Parathyroid adenoma (tissue), 2 donors: Measurements from ENCODE around the gene L2HGDH.

Experiments
- H2AFZ ChIP-seq: fragments of 300-600 bp; sonication (generic); one replicate; pipeline ENCODE4 v1.7.0; 2017; ENCODE audit warnings: antibody characterized with exemption, mild to moderate bottlenecking
- H3K27ac ChIP-seq: fragments of 300-600 bp; sonication (generic); one replicate; pipeline ENCODE4 v1.7.0; 2017
- H3K27me3 ChIP-seq: fragments of 300-600 bp; sonication (generic); one replicate; pipeline ENCODE4 v1.7.0; 2017; ENCODE audit warnings: low read length; ENCODE audit not compliant: control insufficient read depth, insufficient read depth
- H3K36me3 ChIP-seq: fragments of 300-600 bp; sonication (generic); one replicate; pipeline ENCODE4 v1.7.0; 2017; ENCODE audit warnings: low read length; ENCODE audit not compliant: control insufficient read depth, insufficient read depth
- H3K4me1 ChIP-seq: fragments of 300-600 bp; sonication (generic); one replicate; pipeline ENCODE4 v1.7.0; 2017; ENCODE audit warnings: control low read depth
- H3K4me2 ChIP-seq: fragments of 300-600 bp; sonication (generic); one replicate; pipeline ENCODE4 v1.7.0; 2017; ENCODE audit warnings: low read length
- H3K4me3 ChIP-seq: fragments of 300-600 bp; sonication (generic); one replicate; pipeline ENCODE4 v1.7.0; 2017; ENCODE audit warnings: low read depth, low read length
- H3K79me2 ChIP-seq: fragments of 300-600 bp; sonication (generic); one replicate; pipeline ENCODE4 v1.7.0; 2017; ENCODE audit warnings: control low read depth
- H3K9ac ChIP-seq: fragments of 300-600 bp; sonication (generic); one replicate; pipeline ENCODE4 v1.7.0; 2017; ENCODE audit warnings: mild to moderate bottlenecking
- H3K9me3 ChIP-seq: fragments of 300-600 bp; sonication (generic); one replicate; pipeline ENCODE4 v1.7.0; 2017; ENCODE audit warnings: low read length; ENCODE audit not compliant: control insufficient read depth
- CTCF ChIP-seq: fragments of 300-600 bp; sonication (generic); IDR thresholded peaks from one replicate; pipeline ENCODE4 v1.7.0; 2017; ENCODE audit warnings: antibody characterized with exemption, mild to moderate bottlenecking
- donor health status: primary hyperparathyroidism.

L2HGDH gene

DNA sequence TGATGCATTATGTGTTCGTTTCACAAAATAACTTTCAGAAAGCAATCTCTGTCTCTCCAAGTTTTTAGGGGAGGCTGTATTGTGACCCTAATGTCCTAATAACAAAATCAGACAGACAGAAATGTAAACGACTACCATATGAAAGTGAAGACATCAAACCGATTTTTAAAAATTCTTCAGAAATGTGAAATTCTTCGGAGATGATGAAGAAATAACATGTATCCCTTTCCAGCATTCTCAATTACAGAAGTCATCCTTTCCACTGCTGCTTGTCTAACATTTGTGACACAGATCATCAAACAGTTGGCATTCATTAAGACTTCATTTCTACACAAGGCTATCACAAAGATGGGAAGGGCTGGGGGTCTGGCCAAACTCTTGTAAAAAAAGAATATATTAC, 41.1 kb upstream of the L2HGDH start:
- H2AFZ ChIP-seq = no peak overlapping the region
- H3K36me3 ChIP-seq = no peaks in the 10 kb centered on the region
- H3K9me3 ChIP-seq = no peaks in the 10 kb centered on the region
- no peaks in the 10 kb centered on the region for H3K4me1 ChIP-seq
- H3K27ac ChIP-seq = no peak overlapping the region
- no peak for TF ChIP-seq CTCF
- no peaks in the 10 kb centered on the region for H3K27me3 ChIP-seq
- no peak overlapping the region for H3K4me3 ChIP-seq
- H3K4me2 ChIP-seq = no peak overlapping the region
- H3K79me2 ChIP-seq = no peaks in the 10 kb centered on the region
- no peak overlapping the region for H3K9ac ChIP-seq

DNA sequence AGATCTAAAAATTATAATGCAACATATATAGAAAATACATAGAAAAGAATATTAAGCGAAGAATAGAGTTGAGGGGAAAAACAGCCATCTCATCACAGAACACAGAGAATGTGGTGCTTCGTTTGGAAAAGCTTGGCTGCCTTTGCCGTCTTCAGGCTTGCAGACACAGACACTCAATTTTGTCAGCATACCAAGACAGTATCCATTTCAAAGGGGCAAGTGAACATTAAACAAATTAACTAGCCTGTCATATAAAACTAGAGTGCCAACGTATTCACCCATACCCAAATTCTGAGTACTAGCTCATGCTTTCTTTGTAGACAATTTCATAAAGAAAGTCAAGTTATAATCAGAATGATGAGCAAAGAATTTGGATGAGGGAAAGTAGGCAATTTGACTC, 40.6 kb upstream of the L2HGDH start:
- no peak overlapping the region for H2AFZ ChIP-seq
- no peaks in the 10 kb centered on the region for H3K27me3 ChIP-seq
- H3K27ac ChIP-seq = no peak overlapping the region
- no peaks in the 10 kb centered on the region for H3K9me3 ChIP-seq
- H3K36me3 ChIP-seq = no peaks in the 10 kb centered on the region
- H3K79me2 ChIP-seq = no peaks in the 10 kb centered on the region
- no peak overlapping the region for H3K4me2 ChIP-seq
- peaks cover 5% of the 10 kb centered on the region for H3K4me1 ChIP-seq
- H3K9ac ChIP-seq = no peak overlapping the region
- H3K4me3 ChIP-seq = no peak overlapping the region
- no peak for TF ChIP-seq CTCF

DNA sequence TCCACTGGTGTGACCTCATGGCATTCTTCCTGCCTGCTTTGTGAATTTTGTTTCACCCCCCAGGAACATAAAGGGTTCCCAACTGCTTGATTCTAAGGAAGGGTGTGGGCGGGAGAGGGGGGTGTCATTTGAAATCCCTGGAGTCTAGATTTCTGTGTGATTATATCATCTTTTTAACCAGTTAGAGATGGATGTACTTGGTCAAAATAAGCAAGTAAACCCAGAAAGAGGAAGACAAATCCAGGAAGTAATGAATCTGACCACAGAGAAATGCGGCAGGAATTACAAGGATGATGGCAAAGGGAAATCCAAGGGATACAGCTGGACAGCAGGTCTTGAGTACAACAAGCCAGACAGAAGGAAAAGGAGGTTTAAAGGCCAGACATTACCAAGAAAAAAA, 38.9 kb upstream of the L2HGDH start:
- no peaks in the 10 kb centered on the region for H3K79me2 ChIP-seq
- no peak overlapping the region for H3K27ac ChIP-seq
- no peak overlapping the region for H3K9ac ChIP-seq
- no peak overlapping the region for H3K4me2 ChIP-seq
- H2AFZ ChIP-seq = no peak overlapping the region
- peaks cover 11% of the 10 kb centered on the region for H3K4me1 ChIP-seq
- H3K27me3 ChIP-seq = no peaks in the 10 kb centered on the region
- H3K9me3 ChIP-seq = no peaks in the 10 kb centered on the region
- no peak for TF ChIP-seq CTCF
- H3K4me3 ChIP-seq = no peak overlapping the region
- H3K36me3 ChIP-seq = no peaks in the 10 kb centered on the region

- no peak for TF ChIP-seq CTCF
- no peaks in the 10 kb centered on the region for H3K27me3 ChIP-seq
- H2AFZ ChIP-seq = no peak overlapping the region
- no peak overlapping the region for H3K4me3 ChIP-seq
- H3K9me3 ChIP-seq = no peaks in the 10 kb centered on the region
- H3K4me2 ChIP-seq = no peak overlapping the region
- no peaks in the 10 kb centered on the region for H3K79me2 ChIP-seq
- peaks cover 11% of the 10 kb centered on the region for H3K4me1 ChIP-seq
- H3K27ac ChIP-seq = no peak overlapping the region
- H3K9ac ChIP-seq = no peak overlapping the region
- no peaks in the 10 kb centered on the region for H3K36me3 ChIP-seq
Measured at GRCh38 chr14:50348933-50349332, 36.9 kb upstream of the L2HGDH start.

DNA sequence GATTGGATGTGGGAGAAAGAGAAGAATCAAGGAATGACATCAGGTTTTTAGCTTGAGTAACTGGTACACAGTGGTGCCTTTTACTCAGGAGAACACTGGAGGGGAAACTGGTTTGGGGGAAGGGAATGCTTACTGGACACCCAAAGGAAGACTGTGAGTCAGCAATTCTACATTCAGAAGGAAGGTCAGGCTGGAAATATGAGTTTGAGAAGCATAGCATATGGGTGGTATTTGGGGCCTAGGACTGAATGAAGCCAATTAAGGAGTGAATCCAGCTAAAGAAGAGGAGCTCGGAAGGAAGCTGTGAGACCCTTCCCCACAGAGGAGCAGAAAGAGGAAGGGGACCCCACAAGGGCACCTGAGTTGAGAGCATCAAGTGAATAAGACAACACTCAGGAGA, 35.5 kb upstream of the L2HGDH start:
- no peak overlapping the region for H3K27ac ChIP-seq
- TF ChIP-seq CTCF = no peak
- H3K36me3 ChIP-seq = no peaks in the 10 kb centered on the region
- no peak overlapping the region for H3K9ac ChIP-seq
- no peaks in the 10 kb centered on the region for H3K9me3 ChIP-seq
- H3K4me1 ChIP-seq = peaks cover 11% of the 10 kb centered on the region
- H2AFZ ChIP-seq = peak overlapping the region; percentile 72
- no peaks in the 10 kb centered on the region for H3K27me3 ChIP-seq
- H3K79me2 ChIP-seq = no peaks in the 10 kb centered on the region
- no peak overlapping the region for H3K4me3 ChIP-seq
- no peak overlapping the region for H3K4me2 ChIP-seq
